ENCODE measurements around the gene SULF2. TPM values are rescaled to one million over a fixed set of nuclear protein-coding genes. Genes with fewer than 3 reads are reported as not detected.

Gene SULF2
- total and polyA plus RNA-seq, 2 of the 13 experiments (the other 11 are each of a cell fraction or from before 2014, with no cell fraction given): 7.2 to 50.9 TPM

DNA sequence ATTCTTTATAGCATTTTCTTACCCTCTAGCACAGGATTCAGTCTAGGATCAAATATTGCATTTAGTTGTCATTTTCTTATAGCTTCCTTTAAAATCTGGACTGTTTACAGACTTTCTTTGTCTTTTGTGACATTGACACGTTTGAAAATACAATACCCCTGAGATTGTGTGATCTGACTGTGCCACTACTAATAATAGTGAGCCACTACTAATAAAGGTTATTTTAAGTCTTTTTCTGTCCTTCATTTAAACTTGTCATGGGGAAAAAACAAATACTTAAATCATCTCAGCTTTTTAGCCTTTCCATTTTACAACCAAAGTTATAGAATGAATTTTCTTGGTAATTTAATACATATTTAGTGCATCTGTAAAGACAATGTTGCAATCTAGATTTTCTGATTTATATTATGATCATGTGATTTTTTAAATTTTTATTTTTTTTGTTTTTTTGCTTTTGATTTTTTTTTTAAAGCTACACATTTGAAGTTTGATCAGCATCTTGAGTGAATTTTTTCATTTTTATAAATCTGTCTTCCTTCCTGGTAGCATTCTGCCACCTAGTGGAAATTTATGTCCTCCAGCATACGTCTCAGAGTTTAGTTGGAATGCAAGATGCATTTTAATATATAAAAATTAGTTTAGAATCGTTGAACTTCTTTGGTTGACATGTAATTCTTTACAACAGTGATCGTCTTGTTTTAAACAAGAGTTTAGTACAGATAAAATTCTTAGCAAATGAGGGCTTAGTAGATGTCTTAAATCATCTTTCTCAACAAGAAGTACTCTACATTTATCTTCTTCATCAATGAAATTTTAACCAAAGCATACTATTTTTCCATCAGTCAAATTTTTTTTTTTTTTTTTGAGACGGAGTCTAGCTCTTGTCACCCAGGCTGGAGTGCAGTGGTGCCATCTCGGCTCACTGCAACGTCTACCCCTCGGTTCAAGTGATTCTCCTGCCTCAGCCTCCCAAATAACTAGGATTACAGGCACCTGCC lies 164.2 kb downstream of the SULF2 start (continued):
- TF ChIP-seq SYNCRIP (IDR thresholded peaks at IDR 0.05; ENCODE audit: insufficient read depth, low read depth, low read length): no peak
- TF ChIP-seq HMG20A (CRISPR knock-in tag; IDR thresholded peaks at IDR 0.05; ENCODE audit: borderline replicate concordance): no peak
- no peak for TF ChIP-seq ZFX (CRISPR knock-in tag; IDR thresholded peaks at IDR 0.05; ENCODE audit: low read depth)
- TF ChIP-seq HDAC6 (IDR thresholded peaks at IDR 0.05; ENCODE audit: low read depth, low read length): no peak
- TF ChIP-seq, protein P1, sequence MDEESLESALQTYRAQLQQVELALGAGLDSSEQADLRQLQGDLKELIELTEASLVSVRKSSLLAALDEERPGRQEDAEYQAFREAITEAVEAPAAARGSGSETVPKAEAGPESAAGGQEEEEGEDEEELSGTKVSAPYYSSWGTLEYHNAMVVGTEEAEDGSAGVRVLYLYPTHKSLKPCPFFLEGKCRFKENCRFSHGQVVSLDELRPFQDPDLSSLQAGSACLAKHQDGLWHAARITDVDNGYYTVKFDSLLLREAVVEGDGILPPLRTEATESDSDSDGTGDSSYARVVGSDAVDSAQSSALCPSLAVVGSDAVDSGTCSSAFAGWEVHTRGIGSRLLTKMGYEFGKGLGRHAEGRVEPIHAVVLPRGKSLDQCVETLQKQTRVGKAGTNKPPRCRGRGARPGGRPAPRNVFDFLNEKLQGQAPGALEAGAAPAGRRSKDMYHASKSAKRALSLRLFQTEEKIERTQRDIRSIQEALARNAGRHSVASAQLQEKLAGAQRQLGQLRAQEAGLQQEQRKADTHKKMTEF (CRISPR knock-in tag; IDR thresholded peaks at IDR 0.05): no peak; the same call in 1 of the 2 replicates
- TF ChIP-seq HOXA9 (CRISPR knock-in tag; IDR thresholded peaks at IDR 0.05; ENCODE audit: borderline replicate concordance): no peak
- TF ChIP-seq, protein P2, sequence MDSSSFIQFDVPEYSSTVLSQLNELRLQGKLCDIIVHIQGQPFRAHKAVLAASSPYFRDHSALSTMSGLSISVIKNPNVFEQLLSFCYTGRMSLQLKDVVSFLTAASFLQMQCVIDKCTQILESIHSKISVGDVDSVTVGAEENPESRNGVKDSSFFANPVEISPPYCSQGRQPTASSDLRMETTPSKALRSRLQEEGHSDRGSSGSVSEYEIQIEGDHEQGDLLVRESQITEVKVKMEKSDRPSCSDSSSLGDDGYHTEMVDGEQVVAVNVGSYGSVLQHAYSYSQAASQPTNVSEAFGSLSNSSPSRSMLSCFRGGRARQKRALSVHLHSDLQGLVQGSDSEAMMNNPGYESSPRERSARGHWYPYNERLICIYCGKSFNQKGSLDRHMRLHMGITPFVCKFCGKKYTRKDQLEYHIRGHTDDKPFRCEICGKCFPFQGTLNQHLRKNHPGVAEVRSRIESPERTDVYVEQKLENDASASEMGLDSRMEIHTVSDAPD (CRISPR knock-in tag; IDR thresholded peaks at IDR 0.05): no peak
- TF ChIP-seq ZBTB1 (CRISPR knock-in tag; IDR thresholded peaks at IDR 0.05; ENCODE audit: borderline replicate concordance): no peak
- TF ChIP-seq, protein P3, sequence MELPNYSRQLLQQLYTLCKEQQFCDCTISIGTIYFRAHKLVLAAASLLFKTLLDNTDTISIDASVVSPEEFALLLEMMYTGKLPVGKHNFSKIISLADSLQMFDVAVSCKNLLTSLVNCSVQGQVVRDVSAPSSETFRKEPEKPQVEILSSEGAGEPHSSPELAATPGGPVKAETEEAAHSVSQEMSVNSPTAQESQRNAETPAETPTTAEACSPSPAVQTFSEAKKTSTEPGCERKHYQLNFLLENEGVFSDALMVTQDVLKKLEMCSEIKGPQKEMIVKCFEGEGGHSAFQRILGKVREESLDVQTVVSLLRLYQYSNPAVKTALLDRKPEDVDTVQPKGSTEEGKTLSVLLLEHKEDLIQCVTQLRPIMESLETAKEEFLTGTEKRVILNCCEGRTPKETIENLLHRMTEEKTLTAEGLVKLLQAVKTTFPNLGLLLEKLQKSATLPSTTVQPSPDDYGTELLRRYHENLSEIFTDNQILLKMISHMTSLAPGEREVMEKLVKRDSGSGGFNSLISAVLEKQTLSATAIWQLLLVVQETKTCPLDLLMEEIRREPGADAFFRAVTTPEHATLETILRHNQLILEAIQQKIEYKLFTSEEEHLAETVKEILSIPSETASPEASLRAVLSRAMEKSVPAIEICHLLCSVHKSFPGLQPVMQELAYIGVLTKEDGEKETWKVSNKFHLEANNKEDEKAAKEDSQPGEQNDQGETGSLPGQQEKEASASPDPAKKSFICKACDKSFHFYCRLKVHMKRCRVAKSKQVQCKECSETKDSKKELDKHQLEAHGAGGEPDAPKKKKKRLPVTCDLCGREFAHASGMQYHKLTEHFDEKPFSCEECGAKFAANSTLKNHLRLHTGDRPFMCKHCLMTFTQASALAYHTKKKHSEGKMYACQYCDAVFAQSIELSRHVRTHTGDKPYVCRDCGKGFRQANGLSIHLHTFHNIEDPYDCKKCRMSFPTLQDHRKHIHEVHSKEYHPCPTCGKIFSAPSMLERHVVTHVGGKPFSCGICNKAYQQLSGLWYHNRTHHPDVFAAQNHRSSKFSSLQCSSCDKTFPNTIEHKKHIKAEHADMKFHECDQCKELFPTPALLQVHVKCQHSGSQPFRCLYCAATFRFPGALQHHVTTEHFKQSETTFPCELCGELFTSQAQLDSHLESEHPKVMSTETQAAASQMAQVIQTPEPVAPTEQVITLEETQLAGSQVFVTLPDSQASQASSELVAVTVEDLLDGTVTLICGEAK (IDR thresholded peaks at IDR 0.05): no peak
- TF ChIP-seq, protein P3 (CRISPR knock-in tag; IDR thresholded peaks at IDR 0.05): no peak
- no peak for TF ChIP-seq ZNF547 (CRISPR knock-in tag; IDR thresholded peaks at IDR 0.05)
- TF ChIP-seq, protein P4, sequence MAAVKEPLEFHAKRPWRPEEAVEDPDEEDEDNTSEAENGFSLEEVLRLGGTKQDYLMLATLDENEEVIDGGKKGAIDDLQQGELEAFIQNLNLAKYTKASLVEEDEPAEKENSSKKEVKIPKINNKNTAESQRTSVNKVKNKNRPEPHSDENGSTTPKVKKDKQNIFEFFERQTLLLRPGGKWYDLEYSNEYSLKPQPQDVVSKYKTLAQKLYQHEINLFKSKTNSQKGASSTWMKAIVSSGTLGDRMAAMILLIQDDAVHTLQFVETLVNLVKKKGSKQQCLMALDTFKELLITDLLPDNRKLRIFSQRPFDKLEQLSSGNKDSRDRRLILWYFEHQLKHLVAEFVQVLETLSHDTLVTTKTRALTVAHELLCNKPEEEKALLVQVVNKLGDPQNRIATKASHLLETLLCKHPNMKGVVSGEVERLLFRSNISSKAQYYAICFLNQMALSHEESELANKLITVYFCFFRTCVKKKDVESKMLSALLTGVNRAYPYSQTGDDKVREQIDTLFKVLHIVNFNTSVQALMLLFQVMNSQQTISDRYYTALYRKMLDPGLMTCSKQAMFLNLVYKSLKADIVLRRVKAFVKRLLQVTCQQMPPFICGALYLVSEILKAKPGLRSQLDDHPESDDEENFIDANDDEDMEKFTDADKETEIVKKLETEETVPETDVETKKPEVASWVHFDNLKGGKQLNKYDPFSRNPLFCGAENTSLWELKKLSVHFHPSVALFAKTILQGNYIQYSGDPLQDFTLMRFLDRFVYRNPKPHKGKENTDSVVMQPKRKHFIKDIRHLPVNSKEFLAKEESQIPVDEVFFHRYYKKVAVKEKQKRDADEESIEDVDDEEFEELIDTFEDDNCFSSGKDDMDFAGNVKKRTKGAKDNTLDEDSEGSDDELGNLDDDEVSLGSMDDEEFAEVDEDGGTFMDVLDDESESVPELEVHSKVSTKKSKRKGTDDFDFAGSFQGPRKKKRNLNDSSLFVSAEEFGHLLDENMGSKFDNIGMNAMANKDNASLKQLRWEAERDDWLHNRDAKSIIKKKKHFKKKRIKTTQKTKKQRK (IDR thresholded peaks at IDR 0.05; ENCODE audit: low read length): no peak

Measured in HepG2 (cell line).